HT1080 (cell line): ENCODE results near the gene ANKS1B. TPM values are rescaled to one million over a fixed set of nuclear protein-coding genes. Genes with fewer than 3 reads are reported as not detected.
"Not testable (repeated sequence)": the region's sequence is repeated elsewhere in the genome, so short reads cannot be mapped to it uniquely, and the experiment has no call there.

Source experiments
- DNase-seq: peaks from one replicate; pipeline ENCODE4 v3.0.0-alpha.2; 2015; ENCODE audit warnings: low read depth
- total RNA-seq: library from RNA; depleted of rRNA; stranded (reverse); fragments of >200 nt; shearing (Covaris generic); gene quantifications from 2 replicates; pipeline ENCODE4 v1.2.3, GENCODE V29; 2014

The ANKS1B gene
- total RNA-seq, 1 experiment from 2014 or later = not detected

GRCh38 chr12:99600388-99600787 is 384.3 kb downstream of the ANKS1B start:
- no peak for DNase-seq

GRCh38 chr12:99598785-99599184 is 386.0 kb downstream of the ANKS1B start:
- no peak for DNase-seq

GRCh38 chr12:99596762-99597161 is 388.0 kb downstream of the ANKS1B start:
- no peak for DNase-seq

DNA sequence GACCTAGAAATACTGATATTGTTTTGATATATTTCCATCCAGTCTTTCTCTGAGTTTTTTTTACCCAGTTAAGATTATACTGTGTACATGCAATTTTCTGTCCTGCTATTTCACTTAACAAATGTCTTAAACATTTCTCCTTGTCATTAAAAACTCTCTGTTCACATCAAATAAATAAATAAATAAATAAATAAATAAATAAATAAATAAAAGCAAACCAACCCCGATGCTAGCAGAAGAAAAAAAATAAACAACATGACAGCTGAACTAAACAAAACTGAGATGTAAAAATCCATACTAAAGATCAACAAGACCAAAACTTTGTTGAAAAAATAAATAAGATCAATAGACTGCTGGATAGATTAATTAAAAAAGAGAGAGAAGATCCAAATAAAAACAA is 407.6 kb downstream of the ANKS1B start:
- DNase-seq = not testable (repeated sequence)

GRCh38 chr12:99573980-99574379 is 410.8 kb downstream of the ANKS1B start:
- no peak for DNase-seq

- no peak for DNase-seq
Observed at GRCh38 chr12:99567072-99567471, 417.7 kb downstream of the ANKS1B start.

GRCh38 chr12:99558109-99558508 is 426.6 kb downstream of the ANKS1B start:
- no peak for DNase-seq

- no peak for DNase-seq
Observed at GRCh38 chr12:99553461-99553860, 431.3 kb downstream of the ANKS1B start.

GRCh38 chr12:99552022-99552421 is 432.7 kb downstream of the ANKS1B start:
- DNase-seq = no peak

GRCh38 chr12:99549651-99550050 is 435.1 kb downstream of the ANKS1B start:
- no peak for DNase-seq

- DNase-seq = no peak
Observed at GRCh38 chr12:99549196-99549595, 435.5 kb downstream of the ANKS1B start.

DNA sequence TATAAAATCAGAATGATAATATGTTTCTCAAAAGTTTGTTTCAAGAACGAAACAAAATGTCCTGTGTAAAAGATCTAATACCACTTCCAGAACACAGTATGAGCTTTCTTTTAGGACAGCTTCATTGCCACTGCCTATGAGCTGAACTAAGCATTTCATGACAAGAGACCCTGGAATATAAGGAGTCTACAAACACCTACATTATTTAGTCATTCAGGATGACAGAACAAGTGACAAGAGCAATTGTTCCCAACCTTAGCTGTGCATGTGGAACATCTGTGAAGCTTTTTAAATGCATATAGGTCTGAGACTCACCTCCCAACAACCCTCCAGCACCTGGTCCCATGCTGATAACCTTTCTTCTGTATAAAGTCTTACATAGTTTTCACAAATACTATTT is 440.3 kb downstream of the ANKS1B start:
- no peak for DNase-seq

DNA sequence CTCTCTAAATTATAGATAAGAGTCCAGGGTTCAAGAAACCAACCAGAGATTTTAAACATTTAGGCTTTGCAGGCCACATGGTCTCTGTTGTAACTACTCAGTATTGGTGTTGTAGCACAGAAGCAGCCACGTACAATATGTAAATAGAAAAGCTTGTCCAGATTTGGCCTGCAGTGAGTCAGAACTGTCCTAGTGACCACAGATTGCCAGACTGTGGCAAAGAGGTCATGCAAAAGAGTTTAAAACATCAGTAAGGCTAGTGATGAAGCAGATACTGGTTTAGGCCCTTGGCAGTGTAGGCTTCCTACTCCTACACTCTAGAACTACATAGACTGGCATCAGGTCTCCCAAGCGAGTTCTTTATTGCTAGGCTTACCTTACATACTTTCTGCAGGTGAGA is 454.8 kb downstream of the ANKS1B start:
- peak; percentile 30 for DNase-seq

DNA sequence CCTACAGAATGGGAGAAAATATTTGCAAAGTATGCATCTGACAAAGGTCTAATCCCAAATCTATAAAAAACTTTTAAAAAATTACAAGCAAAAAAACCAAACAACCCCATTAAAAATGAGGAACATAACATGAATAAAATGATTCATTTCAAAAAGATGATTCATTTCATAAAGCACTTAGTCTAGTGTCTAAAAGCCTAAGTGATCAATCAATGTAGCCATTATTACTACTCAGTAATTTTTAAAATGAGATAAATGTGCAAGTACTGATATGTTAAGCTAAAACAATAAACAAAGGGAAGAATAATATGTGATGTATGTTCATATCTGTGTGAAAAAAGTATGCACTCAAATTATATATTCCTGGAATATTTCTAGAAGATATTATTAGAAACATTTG is 456.3 kb downstream of the ANKS1B start:
- DNase-seq = no peak

GRCh38 chr12:99523853-99524252 is 460.9 kb downstream of the ANKS1B start:
- DNase-seq = no peak

GRCh38 chr12:99522456-99522855 is 462.3 kb downstream of the ANKS1B start:
- no peak for DNase-seq

- no peak for DNase-seq
Observed at GRCh38 chr12:99521664-99522063, 463.1 kb downstream of the ANKS1B start.

GRCh38 chr12:99513066-99513465 is 471.7 kb downstream of the ANKS1B start:
- no peak for DNase-seq

DNA sequence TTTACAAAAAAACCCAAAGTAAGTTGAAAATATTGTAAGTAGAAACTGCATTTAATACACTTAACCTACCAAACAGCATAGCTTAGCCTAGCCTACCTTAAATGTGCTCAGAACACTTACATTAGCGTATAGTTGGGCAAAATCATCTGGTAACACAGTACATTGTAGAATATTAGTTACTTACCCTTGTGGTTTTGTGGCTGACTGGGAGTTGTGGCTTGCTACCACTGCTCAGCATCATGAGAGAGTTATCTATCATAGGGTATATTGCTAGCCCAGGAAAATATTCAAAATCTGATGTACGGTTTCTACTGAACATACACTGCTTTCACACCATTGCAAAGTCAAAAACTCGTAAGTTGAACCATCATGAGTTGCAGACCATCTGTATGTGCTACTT is 478.9 kb downstream of the ANKS1B start:
- no peak for DNase-seq

DNA sequence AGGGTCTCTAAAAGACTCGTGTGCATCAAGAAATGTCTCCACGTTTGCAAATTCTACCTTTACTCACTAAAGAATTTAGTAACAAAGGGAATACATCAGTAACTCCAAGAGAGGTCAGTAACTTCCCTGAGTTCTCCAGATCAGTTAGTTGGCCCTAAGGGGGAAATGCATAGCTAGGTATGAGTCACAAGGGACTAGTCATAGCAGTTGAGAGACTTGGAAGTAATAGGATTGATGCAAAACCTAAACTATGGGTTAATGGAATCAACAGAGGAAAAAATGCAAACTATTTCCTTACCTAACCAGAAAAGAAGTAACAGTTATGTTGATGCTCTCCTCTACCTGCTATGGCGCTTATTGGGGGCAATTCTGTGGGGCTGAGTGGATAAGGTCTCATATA is 486.0 kb downstream of the ANKS1B start:
- DNase-seq = peak; percentile 66

DNA sequence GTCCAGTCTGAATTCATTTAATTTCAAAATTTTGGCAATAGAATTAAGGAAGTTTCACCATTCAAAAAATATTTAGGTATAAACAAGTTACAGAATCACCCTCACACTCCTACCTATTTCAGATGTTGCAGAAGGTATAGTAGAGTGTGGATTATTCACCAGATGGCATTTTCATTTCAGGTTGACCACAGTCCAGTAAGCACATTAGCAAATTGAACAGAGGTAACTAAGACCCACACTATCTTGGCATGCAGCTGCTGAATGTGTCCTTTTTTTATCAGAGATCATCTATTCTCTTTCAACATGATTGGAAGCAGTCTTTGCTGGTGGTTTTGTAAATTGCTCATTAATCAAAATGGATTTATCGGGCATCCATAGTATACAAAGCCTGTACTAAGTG is 488.9 kb downstream of the ANKS1B start:
- DNase-seq = no peak

GRCh38 chr12:99493197-99493596 is 491.5 kb downstream of the ANKS1B start:
- DNase-seq = no peak

DNA sequence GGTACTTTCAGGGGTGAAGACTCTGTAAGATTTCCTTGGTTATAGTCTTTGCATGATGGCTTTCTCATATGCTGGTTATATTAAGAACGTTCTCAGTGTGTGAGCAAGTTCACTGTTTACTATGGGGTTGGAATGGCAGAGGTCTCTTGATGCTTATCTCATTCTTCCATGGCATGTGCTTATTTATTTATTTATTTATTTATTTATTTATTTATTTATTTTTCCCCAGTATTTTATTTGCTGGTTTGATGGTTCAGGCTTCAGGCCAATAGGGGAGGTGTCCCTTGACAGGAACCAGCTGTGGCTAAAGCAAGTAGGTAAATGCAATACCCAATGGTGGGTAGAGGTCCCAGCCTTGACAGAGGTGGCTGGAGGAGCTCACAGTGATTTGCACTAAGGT is 498.5 kb downstream of the ANKS1B start:
- DNase-seq = no peak

GRCh38 chr12:99479149-99479548 is 505.6 kb downstream of the ANKS1B start:
- no peak for DNase-seq
